ENCODE results near the gene MBD2. TPM values are rescaled to one million over a fixed set of nuclear protein-coding genes. Genes with fewer than 3 reads are reported as not detected.

Gene MBD2
- total and polyA plus RNA-seq, 2 donors (not counting 1 experiment from before 2014, with no cell fraction given) = 53.0 to 134 TPM

DNA sequence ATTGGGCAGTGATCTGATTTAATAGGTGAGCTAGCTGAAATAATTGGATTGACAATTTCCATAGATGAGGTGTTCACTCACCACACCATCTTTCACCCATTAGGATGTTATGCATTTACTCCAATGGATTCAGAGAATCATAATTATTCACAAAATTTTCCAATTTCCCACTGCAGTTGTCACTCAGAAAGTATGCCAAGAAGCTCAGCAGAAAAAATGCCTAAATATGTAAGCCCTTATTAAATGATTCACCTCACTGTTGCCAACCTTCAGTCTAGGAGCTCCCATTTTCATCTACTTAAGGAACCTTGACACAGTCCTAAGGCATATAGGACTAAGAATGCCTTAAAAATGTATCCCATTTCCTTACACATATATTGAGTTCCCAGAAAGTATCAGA is 94.3 kb downstream of the MBD2 start:
- Mint-ChIP-seq H3K27ac (no peak overlapping the region), H3K9me3 (ENCODE audit: insufficient read depth) (no peaks in the 10 kb centered on the region), H3K4me3 (no peak overlapping the region), H3K4me1 (peaks cover 5% of the 10 kb centered on the region), H3K27me3 (no peaks in the 10 kb centered on the region)
- no peak for TF ChIP-seq EZH2 (IDR thresholded peaks at IDR 0.05; ENCODE audit: borderline replicate concordance, insufficient read depth, low read depth, low read length, poor library complexity, severe bottlenecking)
- TF ChIP-seq, protein P1, sequence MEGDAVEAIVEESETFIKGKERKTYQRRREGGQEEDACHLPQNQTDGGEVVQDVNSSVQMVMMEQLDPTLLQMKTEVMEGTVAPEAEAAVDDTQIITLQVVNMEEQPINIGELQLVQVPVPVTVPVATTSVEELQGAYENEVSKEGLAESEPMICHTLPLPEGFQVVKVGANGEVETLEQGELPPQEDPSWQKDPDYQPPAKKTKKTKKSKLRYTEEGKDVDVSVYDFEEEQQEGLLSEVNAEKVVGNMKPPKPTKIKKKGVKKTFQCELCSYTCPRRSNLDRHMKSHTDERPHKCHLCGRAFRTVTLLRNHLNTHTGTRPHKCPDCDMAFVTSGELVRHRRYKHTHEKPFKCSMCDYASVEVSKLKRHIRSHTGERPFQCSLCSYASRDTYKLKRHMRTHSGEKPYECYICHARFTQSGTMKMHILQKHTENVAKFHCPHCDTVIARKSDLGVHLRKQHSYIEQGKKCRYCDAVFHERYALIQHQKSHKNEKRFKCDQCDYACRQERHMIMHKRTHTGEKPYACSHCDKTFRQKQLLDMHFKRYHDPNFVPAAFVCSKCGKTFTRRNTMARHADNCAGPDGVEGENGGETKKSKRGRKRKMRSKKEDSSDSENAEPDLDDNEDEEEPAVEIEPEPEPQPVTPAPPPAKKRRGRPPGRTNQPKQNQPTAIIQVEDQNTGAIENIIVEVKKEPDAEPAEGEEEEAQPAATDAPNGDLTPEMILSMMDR (IDR thresholded peaks at IDR 0.05) = no peak
- H3K27ac ChIP-seq (ENCODE audit: low read length in 2 of 2) = no peak overlapping the region
- CTCF ChIA-PET = interaction anchor here (2.0 kb wide), 1 partner anchor 11 kb away, joined by 9 read pairs; no protein-coding TSS in a partner anchor
- POLR2A ChIA-PET = no interaction called here
- no peak overlapping the region for H3K4me2 ChIP-seq (replicated peaks; ENCODE audit: low read depth, low read length, poor library complexity, severe bottlenecking)
- no peaks in the 10 kb centered on the region for H3K9me3 ChIP-seq (ENCODE audit: control extremely low read depth in 1 of 3, control insufficient read depth in 2 of 3, insufficient read depth in 1 of 3, low read length in 2 of 3)
- ATAC-seq (ENCODE audit: low read depth) (no peak), DNase-seq (no peak)
- no peaks in the 10 kb centered on the region for H3K79me2 ChIP-seq (ENCODE audit: control insufficient read depth, insufficient read depth, low read length)
- H3K4me3 ChIP-seq (ENCODE audit: control extremely low read depth in 1 of 5, extremely low read depth in 1 of 5, insufficient read depth in 1 of 5, low read depth in 2 of 5, low read length in 4 of 5) = no peak overlapping the region
- no peak overlapping the region for H3K9ac ChIP-seq (ENCODE audit: low read length)
- H3K4me1 ChIP-seq (ENCODE audit: control insufficient read depth in 2 of 2, insufficient read depth in 2 of 2, low read length in 2 of 2) = no peaks in the 10 kb centered on the region
- H3K36me3 ChIP-seq (replicated peaks in 1 of 2; ENCODE audit: control extremely low read depth in 1 of 2, control insufficient read depth in 1 of 2, extremely low read depth in 1 of 2, insufficient read depth in 2 of 2, low read length in 1 of 2) = no peaks in the 10 kb centered on the region
- H3K27me3 ChIP-seq (replicated peaks in 1 of 4; ENCODE audit: control extremely low read depth in 1 of 4, control insufficient read depth in 3 of 4, insufficient read depth in 4 of 4, low read length in 3 of 4) = no peaks in the 10 kb centered on the region
- H4K20me1 ChIP-seq (ENCODE audit: control insufficient read depth, insufficient read depth, low read length, poor library complexity, severe bottlenecking) = no peaks in the 10 kb centered on the region
- intact Hi-C loops (cut with micrococcal nuclease) = no loop called here
- no peak overlapping the region for H2AFZ ChIP-seq (ENCODE audit: insufficient read depth, low read depth, low read length, poor library complexity, severe bottlenecking)

DNA sequence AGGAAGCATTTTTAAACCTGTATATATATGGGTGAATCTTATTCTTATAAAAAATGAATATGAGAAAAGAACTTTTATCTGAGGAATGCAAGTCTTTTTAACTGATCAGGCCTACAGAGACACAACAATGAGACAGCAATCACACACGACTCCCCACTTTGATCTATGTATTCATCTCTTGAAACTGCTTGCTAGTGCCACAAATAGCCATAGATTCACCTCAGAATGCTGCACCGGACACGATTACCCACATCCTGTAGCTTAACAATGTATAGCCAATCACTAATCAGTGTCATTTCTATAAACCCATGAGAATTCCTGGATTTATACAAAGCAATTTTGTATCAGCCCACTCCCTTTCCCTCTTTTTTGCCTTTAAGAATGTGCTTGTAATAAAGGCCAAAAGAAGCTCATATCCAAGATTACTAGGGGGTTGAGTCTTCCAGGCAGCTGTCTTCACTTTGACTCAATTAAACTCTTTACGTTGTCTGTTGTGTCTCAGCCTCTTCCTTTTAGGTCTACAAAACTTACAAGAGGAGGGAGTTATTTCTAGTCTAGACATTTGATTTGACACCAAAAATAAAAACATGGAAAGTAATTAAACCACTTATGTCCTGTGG is 94.9 kb downstream of the MBD2 start:
- Histone ChIP-seq H3K9me3 (ENCODE audit: control extremely low read depth in 1 of 3, control insufficient read depth in 2 of 3, insufficient read depth in 1 of 3, low read length in 2 of 3) (no peaks in the 10 kb centered on the region), H3K27me3 (replicated peaks in 1 of 4; ENCODE audit: control extremely low read depth in 1 of 4, control insufficient read depth in 3 of 4, insufficient read depth in 4 of 4, low read length in 3 of 4) (no peaks in the 10 kb centered on the region), H3K36me3 (replicated peaks in 1 of 2; ENCODE audit: control extremely low read depth in 1 of 2, control insufficient read depth in 1 of 2, extremely low read depth in 1 of 2, insufficient read depth in 2 of 2, low read length in 1 of 2) (no peaks in the 10 kb centered on the region), H4K20me1 (ENCODE audit: control insufficient read depth, insufficient read depth, low read length, poor library complexity, severe bottlenecking) (no peaks in the 10 kb centered on the region), H3K27ac (ENCODE audit: low read length in 2 of 2) (no peak overlapping the region), H2AFZ (ENCODE audit: insufficient read depth, low read depth, low read length, poor library complexity, severe bottlenecking) (no peak overlapping the region), H3K4me1 (ENCODE audit: control insufficient read depth in 2 of 2, insufficient read depth in 2 of 2, low read length in 2 of 2) (no peaks in the 10 kb centered on the region), H3K4me3 (ENCODE audit: control extremely low read depth in 1 of 5, extremely low read depth in 1 of 5, insufficient read depth in 1 of 5, low read depth in 2 of 5, low read length in 4 of 5) (no peak overlapping the region), H3K9ac (ENCODE audit: low read length) (no peak overlapping the region), H3K4me2 (replicated peaks; ENCODE audit: low read depth, low read length, poor library complexity, severe bottlenecking) (no peak overlapping the region), H3K79me2 (ENCODE audit: control insufficient read depth, insufficient read depth, low read length) (no peaks in the 10 kb centered on the region)
- Mint-ChIP-seq H3K4me3 (no peak overlapping the region), H3K9me3 (ENCODE audit: insufficient read depth) (no peaks in the 10 kb centered on the region), H3K27ac (no peak overlapping the region), H3K4me1 (peaks cover 5% of the 10 kb centered on the region), H3K27me3 (no peaks in the 10 kb centered on the region)
- POLR2A ChIA-PET = no interaction called here
- DNase-seq (no peak), ATAC-seq (ENCODE audit: low read depth) (no peak)
- intact Hi-C loops (cut with micrococcal nuclease) = no loop called here
- 70% methylated on average over 3 of the region's 4 CpGs for WGBS (ENCODE audit: insufficient coverage)
- no peak for TF ChIP-seq EZH2 (IDR thresholded peaks at IDR 0.05; ENCODE audit: borderline replicate concordance, insufficient read depth, low read depth, low read length, poor library complexity, severe bottlenecking)
- TF ChIP-seq, protein P1 (IDR thresholded peaks at IDR 0.05) = no peak
- CTCF ChIA-PET = interaction anchor here (2.0 kb wide), 1 partner anchor 10 kb away, joined by 9 read pairs; no protein-coding TSS in a partner anchor
